Endothelial cell of umbilical vein (primary cell): Measurements from ENCODE around the gene MTG2. TPM values are rescaled to one million over a fixed set of nuclear protein-coding genes. Genes with fewer than 3 reads are reported as not detected.

Experiments
- BruUV-seq: library from RNA; stranded (reverse); fragments of 400-500 nt; replicated peaks from 2 replicates; lab custom pipeline; 2021; lab: Mats Ljungman, UMichigan
- CTCF ChIA-PET: fragments of 300-600, 350-600 bp; sonication (Branson Sonifier 250); formaldehyde crosslinking; loops from one replicate; lab custom pipeline; 2021; ENCODE audit warnings: antibody characterized with exemption, inconsistent platforms; lab: Charles Lee
- POLR2A ChIA-PET: fragments of 300-600, 350-600 bp; sonication (Branson Sonifier 250); formaldehyde crosslinking; loops from one replicate; lab custom pipeline; 2021; ENCODE audit warnings: antibody characterized with exemption, inconsistent platforms; lab: Charles Lee
- DNase-seq: peaks from one replicate; pipeline ENCODE4 v3.0.0-alpha.2; 2011; ENCODE audit warnings: low read depth, low spot score
- FAIRE-seq: peaks from 2 replicates; lab custom pipeline; 2011; peaks lifted over from hg19 to GRCh38; lab: Jason Lieb, UNC
- H2AFZ ChIP-seq: 2 replicates; pipeline ENCODE4 v1.6.0; 2012; ENCODE audit warnings: low read depth, low read length, control low read depth, inconsistent platforms
- H3K27ac ChIP-seq: 2 replicates; pipeline ENCODE4 v1.5.1; 2011; ENCODE audit warnings: low read depth, mild to moderate bottlenecking, control low read depth, low read length, moderate library complexity; ENCODE audit not compliant: insufficient read depth
- H3K27me3 ChIP-seq, 2 experiments: 2 replicates each; pipeline versions ENCODE4 v1.6.0 to v1.6.1; 2011; ENCODE audit warnings: low read length in 2 of 2, mixed read lengths in 1 of 2; ENCODE audit not compliant: control insufficient read depth in 2 of 2, insufficient read depth in 2 of 2
- H3K36me3 ChIP-seq, 2 experiments: 2 replicates in 1 of 2; 3 replicates in 1 of 2; pipeline ENCODE4 v1.5.1; 2011; ENCODE audit warnings: low read length in 2 of 2, mild to moderate bottlenecking in 1 of 2, moderate library complexity in 1 of 2; ENCODE audit not compliant: control insufficient read depth in 2 of 2, insufficient read depth in 2 of 2; ENCODE audit errors: extremely low read depth in 1 of 2
- H3K4me1 ChIP-seq: 3 replicates; pipeline ENCODE4 v1.5.1; 2011; ENCODE audit warnings: mild to moderate bottlenecking, low read length; ENCODE audit not compliant: control insufficient read depth, insufficient read depth; ENCODE audit errors: extremely low read depth
- H3K4me2 ChIP-seq: 2 replicates; pipeline ENCODE4 v1.6.1; 2011; ENCODE audit warnings: low read length, control low read depth, mixed read lengths; ENCODE audit not compliant: insufficient read depth
- H3K4me3 ChIP-seq, 3 experiments: fragments of 200-600 bp in 1 of 3; sonication (generic), shearing (Covaris generic) in 1 of 3; replicated peaks in 1 of 3; 2 replicates each; pipeline ENCODE4 v1.5.1; 2011 to 2016; ENCODE audit warnings: control low read depth in 3 of 3, low read length in 3 of 3, mild to moderate bottlenecking in 2 of 3, inconsistent platforms in 1 of 3, low read depth in 1 of 3, moderate library complexity in 1 of 3; ENCODE audit not compliant: insufficient read depth in 1 of 3
- H3K79me2 ChIP-seq: 2 replicates; pipeline ENCODE4 v1.6.0; 2012; ENCODE audit warnings: low read length, inconsistent platforms; ENCODE audit not compliant: control insufficient read depth, insufficient read depth
- H3K9ac ChIP-seq: replicated peaks from 2 replicates; pipeline ENCODE3; 2011; ENCODE audit warnings: low read length, control low read depth; ENCODE audit not compliant: insufficient read depth; ENCODE audit errors: extremely low read depth
- H3K9me1 ChIP-seq: replicated peaks from 3 replicates; pipeline ENCODE4 v1.6.0; 2011; ENCODE audit warnings: mild to moderate bottlenecking, low read length; ENCODE audit not compliant: control insufficient read depth, insufficient read depth; ENCODE audit errors: extremely low read depth
- H3K9me3 ChIP-seq: replicated peaks from 2 replicates; pipeline ENCODE4 v1.5.1; 2012; ENCODE audit warnings: low read length, inconsistent platforms; ENCODE audit not compliant: control insufficient read depth, insufficient read depth
- H4K20me1 ChIP-seq: replicated peaks from 2 replicates; pipeline ENCODE3; 2011; ENCODE audit warnings: mild to moderate bottlenecking, low read length; ENCODE audit not compliant: control insufficient read depth, insufficient read depth; ENCODE audit errors: extremely low read depth
- CTCF ChIP-seq, 2 donors: IDR thresholded peaks; 1 replicate in 1 of 2; 2 replicates in 1 of 2; pipeline ENCODE4 v1.5.1; 2011; ENCODE audit warnings: low read length in 2 of 2, mild to moderate bottlenecking in 2 of 2, moderate library complexity in 2 of 2, control low read depth in 1 of 2, inconsistent platforms in 1 of 2, low read depth in 1 of 2; ENCODE audit not compliant: insufficient read depth in 1 of 2; ENCODE audit errors: extremely low read depth in 1 of 2
- EZH2 ChIP-seq: IDR thresholded peaks from 2 replicates; pipeline ENCODE4 v1.6.1; 2012; ENCODE audit warnings: borderline replicate concordance, low read depth, mild to moderate bottlenecking, moderate library complexity, low read length, inconsistent platforms; ENCODE audit not compliant: severe bottlenecking
- FOS ChIP-seq: IDR thresholded peaks from 2 replicates; pipeline ENCODE4 v1.6.1; 2011; ENCODE audit warnings: mild to moderate bottlenecking, low read length, moderate library complexity, borderline replicate concordance; ENCODE audit not compliant: insufficient read depth
- GATA2 ChIP-seq: IDR thresholded peaks from 2 replicates; pipeline ENCODE4 v1.7.0; 2011; ENCODE audit warnings: low read depth, mild to moderate bottlenecking, moderate library complexity, mixed read lengths, low read length; ENCODE audit not compliant: insufficient read length, insufficient read depth
- JUN ChIP-seq: IDR thresholded peaks from 2 replicates; pipeline ENCODE4 v1.6.1; 2011; ENCODE audit warnings: borderline replicate concordance, low read depth; ENCODE audit not compliant: insufficient read length, insufficient read depth
- MAX ChIP-seq: IDR thresholded peaks from 2 replicates; pipeline ENCODE4 v1.6.1; 2011; ENCODE audit not compliant: insufficient read depth, insufficient read length
- MYC ChIP-seq: IDR thresholded peaks from one replicate; pipeline ENCODE4 v1.6.1; 2011; ENCODE audit warnings: mild to moderate bottlenecking, low read depth, low read length
- POLR2A ChIP-seq: IDR thresholded peaks from 2 replicates; pipeline ENCODE4 v1.6.1; 2012; ENCODE audit warnings: low read depth, mild to moderate bottlenecking, control low read depth, low read length
- dilution Hi-C: fragments of 300-500 bp; cut with MboI; formaldehyde crosslinking; loops from one replicate; pipeline ENCODE4 v1.15.0; 2019; ENCODE audit warnings: low sequenced_read_pairs; ENCODE audit not compliant: extremely low pct_ligation_motif_present
- intact Hi-C: fragments of 100-400 bp; cut with micrococcal nuclease; formaldehyde crosslinking; loops from one replicate; pipeline ENCODE4 v1.10.0; 2022
- polyA plus RNA-seq, 4 experiments: library from polyadenylated mRNA; depleted of rRNA in 3 of 4; stranded (reverse) in 3 of 4; unstranded in 1 of 4; fragments of >200 nt; gene quantifications; 2 replicates each; pipeline versions ENCODE4 v1.2.1 to v1.2.3, GENCODE V29; 2011 to 2012; ENCODE audit warnings: missing spikeins in 1 of 4
- total RNA-seq: library from RNA; stranded (reverse); gene quantifications from 2 replicates; pipeline ENCODE4 v1.2.3, GENCODE V29; 2021

MTG2 gene
- total and polyA plus RNA-seq, 2 donors (not counting 3 experiments of a cell fraction or from before 2014, with no cell fraction given) = 19.9 to 31.6 TPM

- TF ChIP-seq POLR2A (no peak), EZH2 (no peak), JUN (no peak), GATA2 (no peak), CTCF (IDR thresholded peaks at IDR 0.05; ENCODE audit: extremely low read depth in 1 of 2, insufficient read depth in 1 of 2, low read depth in 1 of 2, low read length in 2 of 2) (no peak), MYC (no peak), MAX (no peak), FOS (no peak)
- no peak overlapping the region for H3K9ac ChIP-seq
- ChIA-PET CTCF (no interaction called here), POLR2A (no interaction called here)
- no peaks in the 10 kb centered on the region for H3K27me3 ChIP-seq
- dilution Hi-C loops = no loop called here
- H3K27ac ChIP-seq = no peak overlapping the region
- H3K4me2 ChIP-seq = no peak overlapping the region
- intact Hi-C loops = no loop called here
- no peak for DNase-seq
- H4K20me1 ChIP-seq = no peaks in the 10 kb centered on the region
- H3K9me3 ChIP-seq = no peaks in the 10 kb centered on the region
- H3K4me1 ChIP-seq = no peaks in the 10 kb centered on the region
- peaks cover 11 to 51% of the 10 kb centered on the region in 2 experiments for H3K36me3 ChIP-seq
- peaks cover 3% of the 10 kb centered on the region for H3K79me2 ChIP-seq
- H2AFZ ChIP-seq = no peak overlapping the region
- H3K4me3 ChIP-seq = no peak overlapping the region
- BruUV-seq = no TSS peak
- H3K9me1 ChIP-seq = no peaks in the 10 kb centered on the region
- FAIRE-seq = no peak
These were observed 18.7 kb upstream of the MTG2 start for GRCh38 chr20:62163986-62164762.
